ENCODE measurements around the gene CALHM1.

The CALHM1 gene

GRCh38 chr10:103456074-103456660 lies 2.5 kb downstream of the CALHM1 start:
- ATAC-seq (replicated peaks) (no peak), DNase-seq (no peak)
- no peaks in the 10 kb centered on the region for H3K9me3 Mint-ChIP-seq
- no peak overlapping the region for H3K4me3 Mint-ChIP-seq
- no peaks in the 10 kb centered on the region for H3K27me3 Mint-ChIP-seq
- H3K4me1 Mint-ChIP-seq (ENCODE audit: low read depth in 2 of 2), result peaks cover 34 to 35% of the 10 kb centered on the region in 2 donors
- no peak overlapping the region for H3K27ac Mint-ChIP-seq
- peaks cover 2% of the 10 kb centered on the region for H3K36me3 Mint-ChIP-seq (ENCODE audit: insufficient read depth)

DNA sequence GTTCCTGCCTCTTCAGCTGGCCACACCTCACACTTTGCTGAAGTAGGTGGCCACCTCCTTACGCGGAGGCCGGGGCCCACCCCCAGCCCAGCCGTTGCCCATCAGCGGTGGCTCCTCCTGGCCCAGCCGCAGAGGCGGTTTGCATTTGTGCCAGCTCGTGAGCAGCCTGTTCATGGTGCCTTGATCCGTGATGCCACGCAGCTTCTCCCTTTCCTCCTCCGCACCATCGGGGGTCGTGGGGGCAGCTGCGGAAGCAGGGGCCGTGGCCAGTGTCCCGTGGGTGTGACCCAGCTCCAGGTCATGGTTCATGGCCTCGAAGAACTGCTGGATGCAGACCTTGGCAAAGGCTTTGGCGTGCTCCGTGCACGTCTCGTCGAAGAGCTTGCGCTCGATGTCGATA lies 3.5 kb downstream of the CALHM1 start:
- Mint-ChIP-seq H3K27me3 (no peaks in the 10 kb centered on the region), H3K36me3 (ENCODE audit: insufficient read depth) (peaks cover 8% of the 10 kb centered on the region), H3K27ac (no peak overlapping the region), H3K4me3 (no peak overlapping the region), H3K4me1 (ENCODE audit: low read depth in 2 of 2) (peaks cover 43 to 45% of the 10 kb centered on the region in 2 donors), H3K9me3 (no peaks in the 10 kb centered on the region)
- DNase-seq, result no peak
- no peak for ATAC-seq (replicated peaks)

GRCh38 chr10:103454026-103454425 lies 4.7 kb downstream of the CALHM1 start:
- Mint-ChIP-seq H3K4me1 (ENCODE audit: low read depth in 2 of 2) (peaks cover 45 to 52% of the 10 kb centered on the region in 2 donors), H3K4me3 (peak overlapping the region; percentile 95 to 96)

DNA sequence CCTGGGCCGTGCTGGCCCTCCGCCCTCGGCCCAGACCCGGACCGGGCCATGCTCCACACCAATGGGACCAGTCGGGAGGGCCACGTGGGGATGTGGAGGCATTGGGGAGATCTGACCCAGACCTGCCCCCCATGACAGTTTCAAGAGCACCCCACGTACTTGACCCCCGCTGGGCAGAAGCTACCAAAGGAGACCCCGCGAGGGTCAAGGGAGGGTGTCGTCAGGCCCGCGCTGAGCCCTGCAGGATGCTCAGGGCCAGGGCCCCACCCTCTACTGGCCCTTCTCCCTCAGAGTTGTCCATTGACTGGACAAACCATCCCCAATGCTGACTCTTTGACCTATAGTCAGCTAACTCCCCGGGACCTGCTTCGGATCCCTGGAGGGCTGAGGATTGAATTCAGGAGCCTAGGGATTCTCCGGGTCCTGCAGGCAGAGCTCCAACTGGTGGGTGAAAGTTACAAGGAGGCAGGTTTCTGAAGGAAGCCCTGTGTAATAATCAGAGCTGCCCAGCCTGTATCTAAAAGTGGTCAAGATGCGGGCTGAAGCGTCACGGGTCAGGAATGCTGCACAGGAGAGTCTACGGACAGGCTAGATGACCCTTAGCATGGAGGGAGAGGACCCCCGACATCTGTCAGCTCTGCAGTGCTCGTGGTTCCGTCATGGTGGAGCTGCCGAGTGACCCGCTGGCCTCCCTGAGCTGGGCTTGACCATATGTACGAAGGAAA lies 6.0 kb downstream of the CALHM1 start:
- ATAC-seq (replicated peaks) (no peak), DNase-seq (no peak)
- Mint-ChIP-seq H3K36me3 (ENCODE audit: insufficient read depth) (peaks cover 30% of the 10 kb centered on the region), H3K4me1 (ENCODE audit: low read depth in 2 of 2) (peaks cover 48 to 58% of the 10 kb centered on the region in 2 donors), H3K9me3 (no peaks in the 10 kb centered on the region), H3K27me3 (no peaks in the 10 kb centered on the region), H3K27ac (peak overlapping the region; percentile 90 to 91), H3K4me3 (peak overlapping the region; percentile 95 to 96)

More at GRCh38 chr10:103454026-103454425, 4.7 kb downstream of the CALHM1 start:
- no peaks in the 10 kb centered on the region for H3K9me3 Mint-ChIP-seq
- peak overlapping the region; percentile 70 to 91 for H3K27ac Mint-ChIP-seq
- ATAC-seq (replicated peaks) (no peak), DNase-seq (no peak)
- H3K36me3 Mint-ChIP-seq (ENCODE audit: insufficient read depth), result peaks cover 19% of the 10 kb centered on the region
- H3K27me3 Mint-ChIP-seq, result no peaks in the 10 kb centered on the region

DNA sequence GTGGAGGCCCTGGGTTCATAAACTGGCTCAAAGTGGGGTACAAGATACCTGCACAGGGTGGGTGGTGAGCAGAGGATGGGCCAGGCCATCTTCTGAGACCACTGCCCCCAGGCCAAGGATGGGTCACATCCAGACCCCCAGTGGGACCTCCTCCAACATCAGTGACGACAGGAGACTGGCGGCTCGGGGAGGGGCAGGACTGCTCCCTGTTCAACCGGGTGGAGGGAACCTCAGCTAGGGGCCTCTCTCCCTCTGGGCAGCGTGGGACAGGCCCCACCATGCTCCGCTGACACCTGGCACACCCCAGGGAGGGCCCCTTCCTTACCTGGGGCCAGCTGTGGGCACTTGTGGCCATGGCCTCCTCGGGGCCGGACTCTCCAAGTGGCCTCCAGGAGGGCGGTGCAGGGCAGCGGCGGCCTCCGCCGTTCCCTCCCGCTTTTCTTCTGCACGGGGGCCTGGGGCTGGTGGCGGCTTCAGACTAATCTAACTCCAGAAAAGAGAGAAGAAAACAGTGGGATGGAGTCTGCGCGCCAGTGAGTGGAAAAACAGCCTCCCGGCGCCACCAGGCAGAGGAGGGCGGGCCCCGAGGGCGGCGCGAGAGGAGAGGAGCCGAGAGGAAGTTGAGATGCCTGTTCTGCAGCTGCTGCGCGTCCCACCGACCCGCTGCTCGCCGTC lies 6.7 kb downstream of the CALHM1 start, which contains the start of gene CALHM2:
Gene CALHM2 (minus strand): TSS at position 540 of the 675 bp plus-strand sequence. CDS start 2,429 bp downstream, outside the sequence.
- Mint-ChIP-seq H3K4me1 (ENCODE audit: low read depth in 2 of 2) (peaks cover 52 to 61% of the 10 kb centered on the region in 2 donors), H3K36me3 (ENCODE audit: insufficient read depth) (peaks cover 37% of the 10 kb centered on the region), H3K4me3 (peak within 1 kb of the TSS; percentile 95 to 96), H3K27ac (peak within 1 kb of the TSS; percentile 90 to 91), H3K9me3 (no peaks in the 10 kb centered on the region), H3K27me3 (no peaks in the 10 kb centered on the region)
- peak; percentile 39 to 46 (median 42) for DNase-seq
- peak; percentile 73 for ATAC-seq (replicated peaks)

DNA sequence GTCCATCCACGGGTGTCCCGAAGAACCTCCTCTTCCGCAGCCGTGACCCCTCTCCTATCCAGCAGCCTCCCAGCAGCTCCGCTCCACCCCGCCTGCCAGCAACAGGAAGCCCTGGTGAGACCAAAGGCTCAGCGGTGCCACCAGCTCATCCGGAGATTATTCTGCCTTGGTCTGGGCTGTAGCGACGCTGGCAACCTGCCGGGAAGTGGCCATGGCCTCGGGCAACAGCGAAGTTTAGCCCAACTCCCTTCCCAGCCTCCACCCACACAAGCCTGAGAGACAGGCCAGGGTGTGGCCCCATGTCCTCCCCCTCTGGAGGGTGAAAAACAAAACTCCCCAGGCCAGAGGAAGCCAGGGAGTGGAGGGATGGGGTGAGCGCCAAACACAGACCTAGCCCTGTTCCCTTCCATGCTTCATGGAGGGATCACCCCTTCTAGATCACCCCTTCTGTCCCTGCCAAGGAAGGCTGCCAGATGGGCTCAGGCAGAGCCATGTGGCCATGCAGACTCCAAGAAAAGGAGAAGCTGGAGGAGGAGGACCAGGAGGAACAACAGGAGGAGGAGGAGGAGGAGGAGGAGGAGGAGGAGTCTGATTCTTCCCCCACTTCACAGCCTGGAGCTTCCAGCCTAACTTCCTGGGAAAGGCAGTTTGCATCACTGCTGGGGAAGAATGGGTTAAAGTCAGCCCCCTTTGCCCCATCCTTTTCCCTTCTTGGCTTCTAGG lies 7.4 kb downstream of the CALHM1 start:
- no peaks in the 10 kb centered on the region for H3K27me3 Mint-ChIP-seq
- H3K4me3 Mint-ChIP-seq, result peak overlapping the region; percentile 95 to 96
- H3K27ac Mint-ChIP-seq, result peak overlapping the region; percentile 90 to 91
- H3K4me1 Mint-ChIP-seq (ENCODE audit: low read depth in 2 of 2), result peaks cover 52 to 61% of the 10 kb centered on the region in 2 donors
- H3K9me3 Mint-ChIP-seq, result no peaks in the 10 kb centered on the region
- H3K36me3 Mint-ChIP-seq (ENCODE audit: insufficient read depth), result peaks cover 44% of the 10 kb centered on the region
- DNase-seq (peak; percentile 35 to 43 (median 38)), ATAC-seq (replicated peaks) (peak; percentile 79)

- Mint-ChIP-seq H3K27me3 (no peaks in the 10 kb centered on the region), H3K4me1 (ENCODE audit: low read depth in 2 of 2) (peaks cover 55 to 64% of the 10 kb centered on the region in 2 donors), H3K4me3 (peak overlapping the region; percentile 95 to 96), H3K36me3 (ENCODE audit: insufficient read depth) (peaks cover 47% of the 10 kb centered on the region), H3K27ac (peak overlapping the region; percentile 90 to 91), H3K9me3 (no peaks in the 10 kb centered on the region)
- ATAC-seq (replicated peaks) (no peak), DNase-seq (no peak)
These were observed 8.5 kb downstream of the CALHM1 start for GRCh38 chr10:103450201-103450695.

DNA sequence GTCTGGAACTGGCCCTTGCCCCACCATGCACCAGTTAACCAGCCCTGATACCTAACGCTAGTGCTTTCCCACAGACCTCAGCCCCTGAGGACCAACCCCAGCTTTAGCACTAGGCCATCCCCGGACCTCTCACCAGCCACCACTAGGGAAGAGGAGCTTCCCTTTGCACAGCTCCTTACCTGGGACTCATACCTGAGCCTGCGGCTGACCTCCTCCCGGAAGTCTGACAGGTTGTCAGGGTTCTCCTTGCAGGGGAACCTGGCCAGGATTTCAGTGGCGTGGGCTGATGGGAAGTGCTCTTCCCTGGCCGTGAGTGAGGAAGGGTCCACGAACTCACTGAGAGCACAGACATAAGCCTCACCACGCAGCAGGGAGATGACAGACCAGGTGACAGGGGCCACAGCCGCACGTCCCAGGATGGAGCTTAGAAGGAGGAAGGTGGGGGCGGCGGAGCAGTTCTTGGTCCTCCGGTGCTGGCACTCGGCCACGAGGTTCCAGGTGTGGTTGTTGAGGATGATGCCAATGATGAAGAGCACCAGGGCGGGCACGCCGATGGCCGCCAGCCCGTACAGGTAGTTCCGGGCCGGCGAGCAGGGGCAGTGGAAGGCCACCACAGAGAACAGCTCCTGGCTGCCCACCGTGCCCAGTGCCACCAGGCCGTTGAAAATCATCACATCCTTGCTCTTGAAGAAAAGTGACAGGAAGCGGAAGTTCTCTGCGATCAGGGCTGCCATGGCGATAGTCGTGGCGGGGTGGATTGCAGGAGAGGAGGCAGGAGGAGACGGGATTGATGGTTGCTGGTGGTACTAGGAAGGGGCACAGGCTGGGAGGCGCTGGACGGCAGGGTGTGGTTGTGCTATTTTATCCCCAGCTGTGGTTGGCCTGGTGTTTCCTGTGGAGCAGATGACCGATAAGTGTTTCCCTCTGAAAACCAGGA lies 9.2 kb downstream of the CALHM1 start:
- DNase-seq, result no peak
- ATAC-seq (replicated peaks), result no peak
- no peaks in the 10 kb centered on the region for H3K9me3 Mint-ChIP-seq
- no peaks in the 10 kb centered on the region for H3K27me3 Mint-ChIP-seq
- H3K27ac Mint-ChIP-seq, result peak overlapping the region; percentile 90 to 91
- peak overlapping the region; percentile 95 to 96 for H3K4me3 Mint-ChIP-seq
- H3K4me1 Mint-ChIP-seq (ENCODE audit: low read depth in 2 of 2), result peaks cover 58 to 64% of the 10 kb centered on the region in 2 donors
- H3K36me3 Mint-ChIP-seq (ENCODE audit: insufficient read depth), result peaks cover 48% of the 10 kb centered on the region

DNA sequence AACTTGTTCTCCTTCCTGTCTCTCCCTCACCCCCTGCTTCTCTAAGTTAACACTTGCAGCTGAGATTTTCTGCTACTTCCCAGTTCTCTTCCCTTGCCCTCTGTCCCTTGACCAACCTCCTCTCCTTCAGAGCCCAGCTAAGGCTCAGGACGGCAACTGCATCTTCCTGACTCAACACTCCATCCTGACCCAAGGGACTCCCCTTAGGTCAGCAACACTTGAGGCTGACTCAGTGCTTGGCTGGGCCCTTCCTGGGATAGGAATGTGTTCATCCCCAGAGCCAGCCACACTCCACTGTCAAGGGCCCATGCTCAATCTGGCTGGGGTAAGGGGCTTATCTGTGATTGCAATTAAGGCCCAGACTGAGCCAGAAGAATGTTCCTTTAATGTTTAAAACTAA lies 10.0 kb downstream of the CALHM1 start:
- peak overlapping the region; percentile 90 to 91 for H3K27ac Mint-ChIP-seq
- H3K27me3 Mint-ChIP-seq, result no peaks in the 10 kb centered on the region
- ATAC-seq (replicated peaks) (no peak), DNase-seq (no peak)
- peaks cover 53% of the 10 kb centered on the region for H3K36me3 Mint-ChIP-seq (ENCODE audit: insufficient read depth)
- peaks cover 56 to 61% of the 10 kb centered on the region in 2 donors for H3K4me1 Mint-ChIP-seq (ENCODE audit: low read depth in 2 of 2)
- H3K9me3 Mint-ChIP-seq, result no peaks in the 10 kb centered on the region
- H3K4me3 Mint-ChIP-seq, result peak overlapping the region; percentile 95 to 96

DNA sequence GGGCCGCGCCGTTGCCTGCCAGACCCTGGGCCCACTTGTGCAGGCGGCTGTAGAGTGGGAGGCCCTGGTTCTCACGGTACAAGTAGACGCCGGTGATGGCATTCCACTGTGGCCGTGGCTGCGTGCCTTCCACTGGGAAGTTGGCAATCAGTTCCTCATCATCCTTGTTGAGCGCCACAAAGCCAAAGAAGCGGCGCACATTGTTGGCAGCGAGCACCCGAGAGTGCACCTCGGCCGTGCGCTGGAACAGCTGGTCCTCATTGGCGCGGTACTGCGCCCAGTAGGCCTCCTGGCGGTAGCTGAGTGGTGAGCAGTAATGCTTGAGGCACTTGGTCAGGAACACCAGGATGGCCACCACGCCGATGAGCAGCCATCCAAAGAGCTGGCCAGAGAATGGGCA lies 11.5 kb downstream of the CALHM1 start:
- DNase-seq, result no peak
- no peak for ATAC-seq (replicated peaks)
- no peaks in the 10 kb centered on the region for H3K9me3 Mint-ChIP-seq
- peak overlapping the region; percentile 35 to 62 for H3K27ac Mint-ChIP-seq
- peak overlapping the region in 1 of 2 donors; percentile 56 for H3K4me3 Mint-ChIP-seq
- H3K36me3 Mint-ChIP-seq (ENCODE audit: insufficient read depth), result peaks cover 58% of the 10 kb centered on the region
- no peaks in the 10 kb centered on the region for H3K27me3 Mint-ChIP-seq
- peaks cover 49 to 50% of the 10 kb centered on the region in 2 donors for H3K4me1 Mint-ChIP-seq (ENCODE audit: low read depth in 2 of 2)

DNA sequence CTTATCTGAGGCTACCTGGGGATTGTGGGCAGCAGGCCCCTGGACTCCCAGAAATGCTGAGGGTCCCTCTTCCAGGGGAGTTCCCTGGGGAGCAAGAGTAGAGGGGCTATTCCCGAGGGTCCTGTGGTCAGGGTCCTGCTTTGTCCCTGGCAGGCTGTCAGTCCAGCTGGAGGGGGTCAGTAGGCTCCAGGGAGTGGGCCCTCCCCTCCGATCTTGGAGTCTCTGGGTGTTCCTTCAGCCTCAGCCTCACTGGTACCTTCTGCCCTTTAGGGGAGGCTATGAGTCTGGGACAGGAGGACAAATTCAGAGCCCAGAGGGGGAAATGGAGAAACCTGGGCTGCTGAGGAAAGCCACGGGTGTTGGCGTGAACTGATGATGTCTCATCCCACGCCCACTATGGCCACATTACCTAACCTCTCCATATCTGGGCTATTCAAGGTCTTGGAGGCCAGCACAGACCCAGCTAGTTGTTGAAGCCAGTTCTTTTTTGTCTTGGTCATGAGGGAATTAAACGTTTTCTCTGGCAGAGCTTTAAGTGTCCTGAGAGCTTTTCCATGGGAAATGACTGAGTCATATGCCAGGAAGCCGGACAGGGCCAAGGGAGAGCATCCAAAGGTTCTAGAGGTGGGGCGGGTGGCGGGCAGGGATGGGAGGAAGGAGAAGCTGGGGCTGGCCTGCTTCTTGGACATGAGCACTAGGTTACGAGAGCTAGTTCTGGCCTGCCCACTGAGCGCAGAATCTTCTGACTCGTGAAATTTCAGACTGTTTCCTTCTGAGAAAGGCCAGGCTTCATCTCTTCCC lies 12.7 kb downstream of the CALHM1 start:
- Mint-ChIP-seq H3K4me3 (no peak overlapping the region), H3K27ac (peak overlapping the region; percentile 62 to 82), H3K9me3 (no peaks in the 10 kb centered on the region), H3K27me3 (no peaks in the 10 kb centered on the region), H3K36me3 (ENCODE audit: insufficient read depth) (peaks cover 62% of the 10 kb centered on the region), H3K4me1 (ENCODE audit: low read depth in 2 of 2) (peaks cover 42 to 46% of the 10 kb centered on the region in 2 donors)
- DNase-seq (no peak), ATAC-seq (replicated peaks) (no peak)

All from effector memory CD8-positive, alpha-beta T cell (primary cell).